ACHN (cell line): ENCODE measurements around the gene DLG2.

Source experiments
- DNase-seq: peaks from one replicate; pipeline ENCODE4 v3.0.0-alpha.2; 2015
- in situ Hi-C: cut with HindIII; loops from 2 replicates; pipeline ENCODE4 v1.10.0; 2017; ENCODE audit warnings: low sequenced_read_pairs, low pct_ligation_motif_present, low pct_unique_long_range_greater_than_20kb

Gene DLG2

GRCh38 chr11:84240847-84241246 lies 1386.3 kb downstream of the DLG2 start:
- in situ Hi-C loops: no loop called here
- DNase-seq: no peak

- no peak for DNase-seq
- in situ Hi-C loops: no loop called here
Measured at GRCh38 chr11:84236436-84236835, 1390.7 kb downstream of the DLG2 start.

- no peak for DNase-seq
- in situ Hi-C loops: no loop called here
Measured at GRCh38 chr11:84234462-84235202, 1392.5 kb downstream of the DLG2 start.

GRCh38 chr11:84234011-84234410 lies 1393.1 kb downstream of the DLG2 start:
- in situ Hi-C loops: no loop called here
- no peak for DNase-seq

GRCh38 chr11:84232511-84232910 lies 1394.6 kb downstream of the DLG2 start:
- in situ Hi-C loops: no loop called here
- DNase-seq: no peak

- no peak for DNase-seq
- in situ Hi-C loops: no loop called here
Measured at GRCh38 chr11:84230402-84230801, 1396.7 kb downstream of the DLG2 start.

GRCh38 chr11:84227970-84228665 lies 1399.0 kb downstream of the DLG2 start:
- DNase-seq: no peak

GRCh38 chr11:84224042-84224441 lies 1403.1 kb downstream of the DLG2 start:
- DNase-seq: no peak
- in situ Hi-C loops: no loop called here

More at GRCh38 chr11:84227970-84228665, 1399.0 kb downstream of the DLG2 start:
- in situ Hi-C loops: no loop called here

GRCh38 chr11:84218318-84218717 lies 1408.8 kb downstream of the DLG2 start:
- in situ Hi-C loops: no loop called here
- DNase-seq: no peak

- in situ Hi-C loops: no loop called here
- DNase-seq: no peak
Measured at GRCh38 chr11:84215672-84216071, 1411.5 kb downstream of the DLG2 start.

- in situ Hi-C loops: no loop called here
- DNase-seq: no peak
Measured at GRCh38 chr11:84214557-84214956, 1412.6 kb downstream of the DLG2 start.

GRCh38 chr11:84212468-84213390 lies 1414.4 kb downstream of the DLG2 start:
- in situ Hi-C loops: no loop called here
- peak; percentile 50 for DNase-seq

GRCh38 chr11:84211896-84212295 lies 1415.2 kb downstream of the DLG2 start:
- in situ Hi-C loops: no loop called here
- no peak for DNase-seq

GRCh38 chr11:84194696-84195095 lies 1432.4 kb downstream of the DLG2 start:
- in situ Hi-C loops: no loop called here
- no peak for DNase-seq

- in situ Hi-C loops: no loop called here
- DNase-seq: no peak
Measured at GRCh38 chr11:84193706-84194105, 1433.4 kb downstream of the DLG2 start.

- DNase-seq: no peak
- in situ Hi-C loops: no loop called here
Measured at GRCh38 chr11:84188521-84188920, 1438.6 kb downstream of the DLG2 start.

GRCh38 chr11:84173078-84173477 lies 1454.1 kb downstream of the DLG2 start:
- in situ Hi-C loops: no loop called here
- DNase-seq: no peak

- in situ Hi-C loops: no loop called here
- no peak for DNase-seq
Measured at GRCh38 chr11:84165139-84165538, 1462.0 kb downstream of the DLG2 start.

GRCh38 chr11:84164728-84165127 lies 1462.4 kb downstream of the DLG2 start:
- DNase-seq: no peak
- in situ Hi-C loops: no loop called here
